ENCODE results near the gene MACIR.

MACIR gene

DNA sequence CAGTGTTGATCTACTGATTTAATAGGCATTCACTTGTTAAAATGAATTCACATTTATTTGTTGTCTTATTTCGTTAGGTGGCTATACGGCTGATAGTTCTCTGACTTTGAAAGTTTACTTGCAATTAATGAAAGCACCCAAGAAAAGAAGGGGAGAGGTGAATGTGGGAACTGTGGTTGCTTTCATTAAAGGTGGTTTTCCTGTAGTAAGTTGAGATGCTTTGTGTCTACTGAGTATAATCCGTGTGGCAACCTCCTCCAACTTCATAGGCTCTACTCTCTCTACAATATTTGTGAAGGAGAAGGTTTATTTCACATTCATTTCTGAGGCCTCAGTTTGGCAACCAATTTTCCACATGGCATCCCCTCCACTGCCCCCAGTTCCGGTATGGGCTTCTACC is 12.8 kb upstream of the MACIR start:
- no peak for DNase-seq (ENCODE audit: low spot score)

DNA sequence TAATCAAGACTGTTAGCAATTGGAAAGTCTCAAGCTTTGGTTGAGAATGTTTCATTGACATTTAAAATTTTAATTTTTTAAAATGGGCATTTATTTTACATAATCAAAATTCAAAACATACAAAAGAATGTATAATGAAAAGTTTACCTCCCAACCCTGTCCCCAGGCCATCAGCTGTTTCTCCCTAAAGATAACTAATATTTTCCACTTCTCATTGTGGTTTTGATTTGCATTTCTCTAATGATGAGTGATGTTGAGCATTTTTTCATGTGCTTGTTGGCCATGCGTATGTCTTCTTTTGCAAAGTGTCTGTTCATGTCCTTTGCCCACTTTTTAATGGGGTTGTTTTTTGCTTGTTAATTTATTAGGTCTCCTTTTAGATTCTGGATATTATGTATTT is 11.4 kb upstream of the MACIR start:
- DNase-seq (ENCODE audit: low spot score): no peak

DNA sequence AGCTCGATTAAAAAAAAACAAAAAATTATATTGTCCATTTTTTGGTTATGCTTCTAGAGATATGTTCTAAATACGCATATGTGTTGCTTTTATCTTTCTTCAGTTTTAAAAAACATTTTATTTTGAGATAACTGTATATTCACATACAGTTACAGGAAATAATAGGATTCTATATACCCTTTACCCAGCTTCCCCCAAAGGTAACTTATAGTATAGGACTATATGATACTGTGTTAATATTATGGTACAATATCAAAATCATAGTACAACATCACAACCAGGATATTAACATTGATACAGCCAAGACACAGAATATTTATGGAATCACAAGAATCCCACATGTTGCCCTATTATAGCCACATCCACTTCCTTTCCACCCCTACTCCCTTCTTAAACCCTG is 9.5 kb upstream of the MACIR start:
- DNase-seq (ENCODE audit: low spot score): no peak

DNA sequence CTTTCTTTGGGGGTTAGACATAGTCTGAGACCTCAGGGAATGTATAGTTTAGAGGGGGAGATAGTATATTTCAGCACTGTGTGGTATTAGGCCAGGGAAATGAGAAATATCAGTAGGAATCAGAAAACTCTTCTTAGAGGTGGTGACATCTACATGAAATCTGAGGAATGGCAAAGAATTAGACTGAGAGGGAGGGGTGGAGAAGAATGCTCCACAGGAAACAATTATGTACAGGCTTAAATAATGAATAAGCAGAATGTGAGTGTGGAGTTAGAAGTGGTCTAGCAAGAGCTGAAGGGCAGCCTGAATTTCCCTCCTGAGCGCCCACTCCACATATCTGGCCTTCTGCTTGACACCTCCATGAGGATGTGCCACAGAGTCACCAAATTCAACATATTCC is 3.6 kb upstream of the MACIR start:
- no peak for DNase-seq (ENCODE audit: low spot score)

DNA sequence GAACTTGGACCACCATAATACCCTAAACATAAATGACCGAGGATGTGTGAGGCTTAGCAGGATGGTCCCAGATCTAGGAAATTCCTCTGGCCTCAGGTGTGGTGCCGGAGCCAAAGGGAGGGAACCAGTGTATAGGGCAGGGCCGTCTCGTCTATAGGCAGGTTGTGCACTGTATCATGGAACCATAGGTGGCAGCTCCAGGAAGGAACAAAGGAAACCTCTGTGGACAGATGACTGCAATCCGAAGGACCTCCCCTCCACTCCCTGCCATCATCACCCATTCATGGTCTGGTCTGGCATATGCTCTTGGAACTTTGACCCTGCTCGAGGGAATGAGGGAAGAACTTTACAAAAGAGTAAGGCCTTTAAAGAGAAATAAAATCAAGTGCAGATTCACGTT is 2.9 kb upstream of the MACIR start:
- no peak for DNase-seq (ENCODE audit: low spot score)

DNA sequence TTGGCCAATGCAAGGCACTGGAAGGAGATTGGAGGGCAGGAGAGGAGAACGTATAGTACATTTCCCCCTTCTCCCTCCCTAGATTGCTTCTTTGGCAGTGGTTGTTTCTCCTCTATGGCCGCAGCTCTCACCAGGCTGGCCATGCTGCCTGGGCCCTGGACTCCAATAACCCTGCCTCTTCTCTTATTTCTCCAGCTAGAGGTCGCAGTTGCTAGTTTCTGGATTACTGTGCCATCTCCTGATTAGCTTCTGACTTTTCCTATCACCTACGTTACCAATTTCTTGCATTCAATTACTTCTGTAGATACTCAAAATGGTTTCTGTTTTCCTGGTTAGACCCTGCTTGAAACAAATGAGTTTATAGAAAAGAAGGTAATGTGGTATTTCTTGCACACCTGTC is 2.4 kb upstream of the MACIR start:
- no peak for DNase-seq (ENCODE audit: low spot score)

DNA sequence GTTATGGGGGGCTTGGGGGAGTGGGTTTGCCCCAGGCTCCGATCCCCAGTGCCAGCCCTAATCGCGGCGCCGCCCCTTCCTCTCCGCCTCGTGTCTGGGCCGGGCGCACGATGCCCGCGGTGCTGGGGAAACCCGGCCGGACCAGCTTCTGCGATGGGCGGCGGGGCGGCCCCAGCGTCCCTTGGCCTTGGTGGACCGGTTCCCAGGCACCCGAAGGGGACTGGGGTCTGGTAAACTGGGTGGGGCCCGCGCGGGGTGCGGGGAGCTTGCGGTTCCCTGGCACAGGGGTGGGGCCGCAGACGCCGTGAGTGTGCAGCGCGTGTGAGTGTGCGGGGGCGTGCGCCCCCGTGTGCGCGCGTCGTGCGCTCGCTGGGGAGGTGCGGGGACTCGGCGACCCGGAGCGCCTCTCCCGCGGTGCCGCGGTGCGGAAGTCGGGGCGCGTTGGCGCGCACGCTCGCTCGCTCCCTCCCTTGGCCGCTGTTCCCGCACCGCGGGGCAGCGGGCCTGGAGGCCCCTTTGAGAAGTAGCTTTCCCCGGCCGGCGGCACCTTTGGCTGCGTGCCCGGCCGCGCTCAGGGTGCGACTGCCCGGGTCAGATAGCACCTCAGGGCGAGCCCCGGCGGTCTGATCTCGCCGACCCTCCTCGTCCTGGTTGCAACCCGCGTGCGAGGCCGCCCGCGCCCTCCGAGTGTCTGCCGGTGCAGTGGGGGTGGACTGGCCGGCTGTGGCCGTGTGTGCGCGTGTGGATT is 568 bp downstream of the MACIR start:
- DNase-seq (ENCODE audit: low spot score): peak; percentile 57

DNA sequence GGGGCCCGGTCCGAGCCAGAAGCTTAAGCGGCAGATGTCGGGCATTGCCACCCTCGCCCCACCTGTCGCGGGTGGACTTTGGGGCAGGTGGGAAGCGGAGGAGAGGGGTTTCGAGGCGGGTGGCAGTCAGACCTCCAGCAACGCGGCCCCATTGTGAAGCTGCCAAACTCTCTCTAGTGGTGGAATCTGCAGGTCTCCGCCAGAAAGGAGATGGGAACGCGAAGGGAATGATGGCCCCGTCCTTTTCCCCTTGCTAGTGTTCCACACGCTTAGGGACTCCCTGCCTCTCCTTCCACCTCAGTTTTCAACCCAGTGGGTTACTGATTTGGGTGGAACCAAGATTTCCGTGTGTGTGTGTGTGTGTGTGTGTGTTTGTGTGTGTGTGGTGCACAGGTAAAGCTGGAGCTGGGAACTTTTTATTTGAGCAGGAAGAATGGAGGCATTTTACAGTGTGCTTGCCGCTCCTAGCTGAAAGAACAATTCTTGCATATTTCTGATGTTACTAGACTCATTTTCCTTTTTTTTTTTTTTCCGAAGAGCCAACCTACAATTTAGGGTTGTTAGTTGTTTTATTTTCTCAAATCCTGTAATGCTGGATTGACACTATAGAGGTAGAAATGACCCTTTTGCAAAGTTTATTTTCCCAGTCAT is 1.3 kb downstream of the MACIR start:
- DNase-seq (ENCODE audit: low spot score): no peak

DNA sequence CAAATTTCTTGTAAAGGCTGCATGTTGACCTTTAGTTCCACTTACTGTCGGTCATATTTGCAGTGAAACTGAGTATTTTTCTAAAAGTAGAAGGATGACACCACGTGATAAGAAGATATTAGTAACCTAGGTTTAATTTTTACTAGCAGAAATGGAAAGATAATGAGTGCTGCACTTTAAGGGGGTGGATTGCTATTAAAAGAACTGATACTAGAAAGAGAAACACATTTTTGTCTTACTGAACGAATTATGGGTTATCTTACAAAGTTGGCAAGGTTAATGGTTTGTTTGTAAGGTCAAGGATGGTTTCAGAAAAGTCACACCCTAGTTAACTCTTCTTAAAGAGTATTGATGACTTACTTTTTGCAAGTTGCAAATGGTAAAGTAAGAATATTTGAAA is 2.4 kb downstream of the MACIR start:
- DNase-seq (ENCODE audit: low spot score): no peak

DNA sequence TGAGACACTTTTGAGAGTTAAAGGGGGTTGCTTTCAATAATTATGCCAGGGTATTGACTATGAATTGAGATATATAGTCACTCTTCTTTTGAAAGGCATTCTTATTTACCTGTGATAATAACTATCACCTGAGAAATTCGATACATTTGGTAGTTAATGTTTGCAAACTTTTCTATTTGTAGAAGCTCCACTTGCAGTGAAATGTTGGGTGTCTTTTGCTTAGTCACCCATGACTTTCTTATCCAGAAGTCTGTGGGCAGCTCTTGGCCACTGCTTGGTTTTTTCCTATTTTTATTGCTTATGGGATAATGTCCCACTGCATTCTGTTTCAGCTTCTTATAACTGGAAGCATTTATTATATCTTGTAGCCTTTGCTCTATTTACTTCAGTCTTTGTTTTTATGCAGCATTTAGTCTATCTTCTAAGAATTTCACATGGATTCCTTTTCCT is 3.9 kb downstream of the MACIR start:
- DNase-seq (ENCODE audit: low spot score): no peak

DNA sequence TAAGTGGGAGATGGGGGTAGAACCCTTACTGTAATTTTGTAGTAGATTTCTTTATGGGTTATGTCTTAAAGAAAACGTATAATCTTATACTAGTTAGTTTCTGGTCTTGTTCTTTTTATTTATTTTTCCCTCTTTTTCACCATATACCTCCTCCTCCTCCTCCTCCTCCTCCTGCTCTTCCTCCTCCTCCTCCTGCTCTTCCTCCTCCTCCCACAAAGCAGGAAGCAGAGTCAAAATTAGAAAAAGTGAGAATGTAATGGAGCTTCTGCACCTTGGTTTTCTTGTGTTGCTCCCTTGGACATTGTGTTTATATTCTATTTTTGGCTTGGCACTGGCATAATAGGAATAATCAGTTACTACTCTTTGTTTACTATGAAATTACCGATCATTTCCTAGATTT is 4.5 kb downstream of the MACIR start:
- DNase-seq (ENCODE audit: low spot score): no peak

DNA sequence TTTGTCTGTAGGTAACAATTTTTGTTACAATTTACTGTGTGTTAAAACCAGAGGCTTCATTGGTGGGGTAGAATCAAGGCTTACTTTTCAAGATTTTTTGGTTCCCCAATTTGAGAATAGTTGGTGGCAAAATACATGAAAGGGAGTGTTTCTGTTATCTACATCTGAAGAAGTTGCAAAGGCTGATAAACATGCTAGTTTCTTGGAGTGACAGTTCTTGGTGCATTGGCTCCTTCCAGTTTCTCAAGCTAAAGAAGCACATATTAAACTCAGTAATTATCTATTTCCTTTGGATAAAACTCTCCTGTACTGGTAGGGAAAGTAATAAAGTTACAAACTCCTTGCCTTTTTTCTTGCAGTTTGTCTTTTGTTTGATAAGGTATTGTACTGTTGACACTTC is 5.9 kb downstream of the MACIR start:
- no peak for DNase-seq (ENCODE audit: low spot score)

DNA sequence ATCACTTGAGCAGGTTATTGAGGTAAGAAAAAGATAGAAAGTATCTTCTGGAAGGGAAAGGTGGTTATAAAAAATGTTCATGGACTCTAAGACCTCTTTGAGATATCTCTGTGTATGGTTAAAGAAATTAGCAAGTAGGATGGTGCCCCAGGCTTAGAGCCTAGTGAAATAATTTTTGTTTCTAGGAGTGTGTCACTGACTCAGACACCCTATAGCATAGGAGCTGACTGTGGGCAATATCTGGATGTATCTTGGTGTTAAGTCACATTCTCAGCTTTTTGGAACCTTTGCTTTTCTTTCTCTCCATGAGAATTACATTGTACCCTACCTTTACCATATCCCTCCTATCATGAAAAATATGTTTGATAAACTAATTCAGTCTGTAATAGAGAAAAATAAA is 12.0 kb downstream of the MACIR start:
- no peak for DNase-seq (ENCODE audit: low spot score)

DNA sequence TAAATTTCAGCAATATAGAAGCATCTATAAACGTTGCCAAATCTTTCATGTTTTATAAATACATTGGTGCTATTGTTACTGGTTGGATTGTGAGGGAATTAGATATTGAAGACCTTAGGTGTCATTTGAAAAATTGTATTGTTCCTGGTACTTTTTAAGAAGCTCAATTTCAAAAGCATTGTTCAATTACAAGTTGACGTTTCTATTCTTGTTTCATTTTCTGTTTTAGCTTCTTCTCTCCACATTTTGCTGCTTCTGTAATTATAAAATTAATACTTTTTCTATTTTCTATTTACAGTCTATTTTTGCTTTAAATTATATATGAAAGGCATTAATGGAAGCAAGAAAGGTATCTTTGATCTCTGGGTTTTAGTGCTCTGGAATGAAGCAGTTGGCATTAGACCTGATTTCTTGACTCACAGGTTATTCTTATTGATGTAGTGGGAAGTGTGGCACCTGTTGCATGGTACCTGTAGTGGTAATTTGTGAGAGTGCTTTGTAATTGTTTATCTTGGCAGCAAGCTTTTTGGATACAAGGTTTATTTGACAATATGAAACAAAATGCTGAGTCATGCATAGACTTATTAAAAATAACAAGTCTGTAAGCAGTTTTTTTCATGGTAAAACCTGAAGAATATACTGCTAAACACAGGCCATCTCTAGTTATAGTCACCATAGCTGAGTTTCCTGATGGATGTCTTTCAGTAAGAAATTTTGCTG is 13.2 kb downstream of the MACIR start:
- DNase-seq (ENCODE audit: low spot score): no peak

DNA sequence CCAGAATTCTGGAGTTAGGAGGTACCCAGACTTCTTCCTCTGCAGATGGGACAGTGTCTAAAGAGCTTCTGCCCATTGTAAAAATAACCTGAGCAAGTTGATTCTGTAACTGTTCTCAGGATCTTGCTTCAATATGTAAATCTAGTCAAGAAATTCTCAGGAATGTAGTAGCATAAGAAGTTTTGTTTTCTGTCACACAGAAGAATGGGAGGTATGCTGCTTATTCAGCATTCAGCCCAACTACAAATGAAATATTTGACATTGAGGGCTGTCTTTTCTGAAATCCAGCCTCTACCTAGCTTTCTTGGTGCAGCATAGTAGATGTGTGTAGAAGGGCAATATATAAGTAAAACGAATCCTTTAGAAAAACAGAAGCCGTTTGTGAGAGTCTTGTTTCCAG is 13.8 kb downstream of the MACIR start:
- DNase-seq (ENCODE audit: low spot score): no peak

DNA sequence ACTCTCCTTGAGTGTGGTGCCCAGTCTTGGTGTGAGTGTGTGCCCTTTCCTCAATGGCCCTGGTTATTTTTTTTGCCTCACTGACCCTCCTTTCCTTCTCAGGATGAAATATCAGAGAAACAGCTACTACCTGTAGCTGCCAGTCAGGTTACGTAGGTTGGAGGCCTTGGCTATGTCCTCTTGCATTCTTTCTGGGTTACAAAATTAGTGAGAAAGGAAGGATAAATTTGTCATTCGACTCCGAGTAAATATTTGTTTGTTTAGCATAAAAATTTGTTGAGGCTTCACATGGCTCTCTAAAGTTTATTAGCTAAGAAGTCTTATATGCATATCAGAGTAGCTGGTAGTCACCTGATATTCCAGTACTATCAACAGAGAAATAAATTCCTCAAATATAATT is 15.4 kb downstream of the MACIR start:
- DNase-seq (ENCODE audit: low spot score): no peak

DNA sequence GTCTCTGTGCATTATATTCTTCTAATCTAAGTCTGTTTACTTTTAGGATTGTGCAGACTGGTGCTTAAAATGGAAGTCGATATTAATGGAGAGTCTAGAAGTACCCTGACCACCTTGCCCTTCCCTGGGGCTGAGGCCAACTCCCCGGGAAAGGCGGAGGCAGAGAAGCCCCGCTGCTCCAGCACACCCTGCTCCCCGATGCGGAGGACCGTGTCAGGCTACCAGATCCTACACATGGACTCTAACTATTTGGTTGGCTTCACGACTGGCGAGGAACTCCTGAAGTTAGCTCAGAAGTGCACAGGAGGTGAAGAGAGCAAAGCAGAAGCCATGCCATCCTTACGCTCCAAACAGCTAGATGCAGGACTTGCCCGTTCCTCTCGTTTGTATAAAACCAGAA is 17.3 kb downstream of the MACIR start:
- no peak for DNase-seq (ENCODE audit: low spot score)

DNA sequence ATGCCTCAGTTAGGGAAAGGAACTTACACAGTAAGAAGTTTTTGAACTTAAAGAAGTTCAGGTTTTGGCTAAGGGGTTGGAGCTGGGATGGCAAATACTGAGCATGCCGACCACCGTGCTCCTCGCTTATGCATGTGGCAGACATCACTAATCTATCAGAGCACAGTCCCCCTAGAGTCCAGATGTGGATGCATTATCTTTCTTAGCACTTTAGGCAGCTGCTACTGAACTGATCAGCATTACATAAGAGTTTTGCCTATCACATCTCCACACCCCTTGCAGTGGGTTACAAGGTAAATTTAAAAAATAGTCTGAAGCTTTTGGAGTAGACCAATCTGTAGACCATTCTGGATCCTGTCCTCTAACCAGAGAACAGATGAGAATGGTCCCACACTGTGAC is 22.4 kb downstream of the MACIR start:
- no peak for DNase-seq (ENCODE audit: low spot score)

DNA sequence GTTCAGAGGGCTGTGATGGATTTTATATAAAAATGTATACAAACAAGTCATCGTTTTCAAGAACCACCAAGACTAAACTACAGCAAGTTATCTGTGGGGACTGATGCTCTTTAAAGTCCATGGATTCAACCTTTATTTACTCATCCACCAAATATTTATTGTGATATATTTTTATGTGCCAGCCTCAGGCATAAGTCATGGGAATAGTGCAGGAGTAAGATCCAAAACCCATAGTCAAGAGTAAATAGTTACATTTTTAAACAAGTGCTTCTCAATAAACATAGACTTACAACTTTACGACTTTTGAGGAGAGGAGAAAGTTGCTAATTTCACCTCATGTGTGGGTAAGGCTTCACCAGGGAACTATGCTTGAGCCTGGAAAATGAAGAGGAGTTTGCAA is 24.6 kb downstream of the MACIR start:
- no peak for DNase-seq (ENCODE audit: low spot score)

DNA sequence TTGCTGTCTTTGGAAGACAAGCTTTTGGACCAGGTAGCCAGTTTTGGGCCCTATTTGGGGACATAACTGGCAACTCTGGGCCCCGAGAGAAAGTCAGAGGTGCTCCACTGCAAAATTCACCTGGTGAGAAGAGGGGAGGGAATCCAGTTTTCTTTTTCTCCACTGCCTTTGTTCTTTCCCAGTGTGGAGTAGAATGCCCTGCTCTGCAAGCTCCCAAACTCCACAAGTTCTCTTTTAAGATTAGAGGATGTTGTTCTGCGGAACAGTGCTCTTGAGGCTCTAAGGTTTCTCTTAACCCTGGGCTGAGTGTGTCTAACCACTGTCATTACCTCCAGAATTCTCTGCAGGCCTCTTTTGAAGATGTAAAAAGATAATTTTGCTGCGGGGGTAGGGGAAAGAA is 25.3 kb downstream of the MACIR start:
- no peak for DNase-seq (ENCODE audit: low spot score)

DNA sequence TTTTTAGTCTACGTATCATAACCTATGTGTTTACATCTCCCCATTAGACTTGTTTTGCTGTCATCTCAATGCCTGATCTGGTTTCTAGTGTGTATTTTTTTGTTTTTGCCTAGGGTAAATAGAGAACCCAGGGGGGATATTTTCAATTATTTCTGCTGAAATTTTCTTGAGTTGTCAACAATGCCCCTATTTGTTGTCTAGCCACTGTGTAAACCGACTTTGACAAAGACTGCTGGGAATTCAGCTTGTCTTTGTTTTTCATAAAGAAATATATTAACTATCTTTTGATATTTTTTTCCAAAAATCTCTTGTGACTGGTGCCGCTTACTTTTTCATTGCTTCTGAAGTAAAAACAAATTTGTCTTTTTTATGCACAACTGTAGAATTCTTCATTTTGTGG is 28.1 kb downstream of the MACIR start:
- no peak for DNase-seq (ENCODE audit: low spot score)

DNA sequence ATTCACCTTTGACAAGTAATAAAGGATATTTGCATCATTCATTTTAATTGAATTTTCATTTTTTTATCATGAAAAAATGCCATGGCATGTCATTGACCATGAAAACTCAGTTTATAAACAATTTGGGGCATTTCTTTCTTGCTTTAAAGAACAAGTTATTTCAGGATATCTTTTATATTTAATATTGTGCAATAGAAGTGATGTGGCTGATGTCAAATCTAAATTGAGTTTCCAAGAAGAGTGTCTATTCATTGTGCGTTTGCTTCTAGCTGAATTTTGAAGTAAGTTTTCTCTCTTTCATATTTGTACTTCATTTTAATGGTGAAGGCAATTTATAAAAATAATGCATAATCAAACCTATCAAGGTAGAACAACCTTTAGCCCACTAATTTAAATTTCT is 30.5 kb downstream of the MACIR start:
- no peak for DNase-seq (ENCODE audit: low spot score)

DNA sequence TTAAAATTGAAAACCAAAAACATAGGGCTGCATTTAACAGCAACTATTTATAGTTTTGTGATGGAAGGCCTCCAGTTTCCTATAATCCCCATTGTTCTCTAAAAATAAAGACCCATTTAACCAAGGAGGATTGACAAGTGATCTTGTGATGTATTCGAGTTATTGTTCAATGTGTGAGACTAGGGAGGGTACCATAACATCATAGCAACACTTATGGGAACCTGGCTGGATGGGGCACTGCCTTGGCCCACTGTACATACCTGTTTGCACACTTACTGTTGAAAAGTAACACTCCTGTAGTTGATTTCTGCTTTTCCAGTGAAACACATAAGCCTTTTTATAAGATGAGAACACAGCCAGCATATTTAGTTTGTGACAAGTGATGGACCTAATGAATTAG is 32.3 kb downstream of the MACIR start:
- DNase-seq (ENCODE audit: low spot score): no peak
